Brain microvascular endothelial cell (primary cell): ENCODE results near the gene CFAP251.

ENCODE experiments used
- DNase-seq: peaks from one replicate; pipeline ENCODE4 v3.0.0-alpha.2; 2020
- H3K27ac ChIP-seq: fragments of 250-450 bp; sonication (Bioruptor Pico); 2 replicates; pipeline ENCODE4 v1.5.1; 2020; ENCODE audit warnings: mild to moderate bottlenecking, moderate library complexity
- H3K27me3 ChIP-seq: fragments of 250-450 bp; sonication (Bioruptor Pico); replicated peaks from 2 replicates; pipeline ENCODE4 v1.5.1; 2020; ENCODE audit warnings: mild to moderate bottlenecking
- H3K36me3 ChIP-seq: fragments of 250-450 bp; sonication (Bioruptor Pico); replicated peaks from 2 replicates; pipeline ENCODE4 v1.5.1; 2020; ENCODE audit warnings: mild to moderate bottlenecking
- H3K4me3 ChIP-seq: 2 replicates; pipeline ENCODE4 v1.5.1; 2011; ENCODE audit warnings: low read depth, mild to moderate bottlenecking, control low read depth, low read length, moderate library complexity
- in situ Hi-C: cut with HindIII; loops from 2 replicates; pipeline ENCODE4 v1.10.0; 2017; ENCODE audit warnings: low sequenced_read_pairs, low pct_ligation_motif_present
- TF ChIP-seq, protein P1 (sequence below): IDR thresholded peaks from 2 replicates; pipeline ENCODE4 v1.5.1; 2011; ENCODE audit warnings: low read depth, mild to moderate bottlenecking, moderate library complexity, low read length, control low read depth, inconsistent platforms; ENCODE audit errors: missing control alignments

CFAP251 gene

GRCh38 chr12:121933522-121934308 lies 15.3 kb downstream of the CFAP251 start:
- DNase-seq, result peak; percentile 37
- TF ChIP-seq, protein P1, sequence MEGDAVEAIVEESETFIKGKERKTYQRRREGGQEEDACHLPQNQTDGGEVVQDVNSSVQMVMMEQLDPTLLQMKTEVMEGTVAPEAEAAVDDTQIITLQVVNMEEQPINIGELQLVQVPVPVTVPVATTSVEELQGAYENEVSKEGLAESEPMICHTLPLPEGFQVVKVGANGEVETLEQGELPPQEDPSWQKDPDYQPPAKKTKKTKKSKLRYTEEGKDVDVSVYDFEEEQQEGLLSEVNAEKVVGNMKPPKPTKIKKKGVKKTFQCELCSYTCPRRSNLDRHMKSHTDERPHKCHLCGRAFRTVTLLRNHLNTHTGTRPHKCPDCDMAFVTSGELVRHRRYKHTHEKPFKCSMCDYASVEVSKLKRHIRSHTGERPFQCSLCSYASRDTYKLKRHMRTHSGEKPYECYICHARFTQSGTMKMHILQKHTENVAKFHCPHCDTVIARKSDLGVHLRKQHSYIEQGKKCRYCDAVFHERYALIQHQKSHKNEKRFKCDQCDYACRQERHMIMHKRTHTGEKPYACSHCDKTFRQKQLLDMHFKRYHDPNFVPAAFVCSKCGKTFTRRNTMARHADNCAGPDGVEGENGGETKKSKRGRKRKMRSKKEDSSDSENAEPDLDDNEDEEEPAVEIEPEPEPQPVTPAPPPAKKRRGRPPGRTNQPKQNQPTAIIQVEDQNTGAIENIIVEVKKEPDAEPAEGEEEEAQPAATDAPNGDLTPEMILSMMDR, result peak; percentile 34
- Histone ChIP-seq H3K27ac (no peak overlapping the region), H3K4me3 (no peak overlapping the region), H3K27me3 (no peaks in the 10 kb centered on the region), H3K36me3 (peaks cover 2% of the 10 kb centered on the region)
- in situ Hi-C loops, result no loop called here

DNA sequence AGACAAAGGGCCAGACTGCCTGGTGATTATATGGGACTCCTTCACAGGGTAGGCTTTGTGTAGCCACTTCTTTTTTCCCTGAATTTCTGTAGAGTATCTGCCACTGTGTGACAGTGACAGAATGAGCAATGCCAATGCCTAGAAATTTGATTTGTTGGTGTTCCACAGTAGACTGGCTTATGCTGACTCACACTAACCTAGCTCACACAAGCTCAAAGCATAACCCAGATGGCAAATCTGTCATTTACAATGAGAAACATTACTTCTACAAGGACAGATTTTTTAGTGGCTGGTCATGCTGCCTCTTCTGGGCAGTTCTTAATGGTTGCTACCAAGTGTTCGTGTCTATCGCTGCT lies 15.9 kb downstream of the CFAP251 start:
- no peaks in the 10 kb centered on the region for H3K27me3 ChIP-seq
- no peak overlapping the region for H3K27ac ChIP-seq
- no peak overlapping the region for H3K4me3 ChIP-seq
- in situ Hi-C loops, result no loop called here
- DNase-seq, result no peak
- TF ChIP-seq, protein P1, result no peak
- H3K36me3 ChIP-seq, result peaks cover 2% of the 10 kb centered on the region

GRCh38 chr12:121937654-121938053 lies 19.3 kb downstream of the CFAP251 start:
- Histone ChIP-seq H3K36me3 (peaks cover 2% of the 10 kb centered on the region), H3K4me3 (no peak overlapping the region), H3K27me3 (no peaks in the 10 kb centered on the region), H3K27ac (no peak overlapping the region)
- TF ChIP-seq, protein P1, result no peak
- in situ Hi-C loops, result no loop called here
- DNase-seq, result no peak

DNA sequence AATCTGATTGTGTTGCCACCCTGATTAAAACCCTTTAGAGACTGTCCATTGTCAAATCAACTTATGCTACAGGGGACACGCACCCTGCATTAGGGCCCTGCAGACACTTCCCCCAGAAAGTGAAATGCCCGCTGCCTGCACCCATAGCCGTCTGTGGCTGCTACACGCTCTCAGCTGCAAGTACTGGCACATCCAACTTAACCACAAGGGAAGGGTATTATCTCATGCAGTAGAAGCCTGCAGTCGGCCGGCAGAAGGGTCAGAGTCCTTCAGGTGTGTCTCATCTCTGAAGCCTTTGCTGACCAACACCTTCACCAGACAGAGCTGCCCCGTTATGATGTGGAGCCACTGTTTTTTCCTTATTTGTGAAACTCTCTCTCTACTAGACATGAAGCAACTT lies 20.8 kb downstream of the CFAP251 start:
- in situ Hi-C loops, result no loop called here
- peaks cover 3% of the 10 kb centered on the region for H3K36me3 ChIP-seq
- no peak overlapping the region for H3K4me3 ChIP-seq
- TF ChIP-seq, protein P1, result no peak
- no peak for DNase-seq
- no peak overlapping the region for H3K27ac ChIP-seq
- H3K27me3 ChIP-seq, result no peaks in the 10 kb centered on the region

DNA sequence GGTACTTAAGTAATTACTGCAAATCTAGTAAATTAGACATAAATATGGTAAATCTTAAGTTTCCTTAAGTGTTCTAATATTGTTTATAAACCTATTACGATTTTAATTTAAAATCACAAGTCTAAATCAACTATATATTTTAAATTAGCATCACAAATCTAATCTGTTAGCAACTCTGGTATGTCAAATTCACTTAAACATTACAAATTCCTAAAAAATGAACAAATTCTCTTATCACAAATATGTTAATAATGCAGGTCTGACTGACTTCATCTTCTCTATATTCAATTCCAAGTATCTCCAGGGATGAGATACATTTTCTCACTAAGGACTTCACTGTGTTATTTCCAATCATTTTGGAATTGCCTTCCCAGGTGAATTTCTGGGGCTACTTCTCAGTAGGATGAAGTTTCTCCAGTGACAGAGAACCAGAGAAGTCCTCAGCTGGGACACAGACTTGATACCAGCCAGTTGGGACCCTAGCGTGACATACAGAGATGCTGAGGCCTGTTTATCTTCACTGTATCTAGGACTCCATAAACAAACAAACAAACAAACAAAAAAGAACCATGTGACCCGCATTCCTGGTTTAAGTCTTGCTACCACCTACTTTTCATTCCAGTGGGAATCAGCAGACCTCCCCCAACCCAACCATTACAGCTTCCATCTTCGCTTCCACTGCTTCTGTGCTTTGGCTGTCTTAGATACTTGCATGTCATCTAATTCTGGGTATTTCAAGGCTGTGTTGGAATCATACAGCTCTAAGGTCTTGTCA lies 21.8 kb downstream of the CFAP251 start:
- DNase-seq, result no peak
- Histone ChIP-seq H3K27me3 (no peaks in the 10 kb centered on the region), H3K36me3 (peaks cover 3% of the 10 kb centered on the region), H3K4me3 (no peak overlapping the region), H3K27ac (peak overlapping the region; percentile 51)
- in situ Hi-C loops, result no loop called here
- TF ChIP-seq, protein P1, result no peak
